ENCODE measurements around the gene TMEM231. TPM values are rescaled to one million over a fixed set of nuclear protein-coding genes. Genes with fewer than 3 reads are reported as not detected.

The TMEM231 gene
- total and polyA plus RNA-seq, 2 experiments from 2014 or later = 17.1 to 20.3 TPM

DNA sequence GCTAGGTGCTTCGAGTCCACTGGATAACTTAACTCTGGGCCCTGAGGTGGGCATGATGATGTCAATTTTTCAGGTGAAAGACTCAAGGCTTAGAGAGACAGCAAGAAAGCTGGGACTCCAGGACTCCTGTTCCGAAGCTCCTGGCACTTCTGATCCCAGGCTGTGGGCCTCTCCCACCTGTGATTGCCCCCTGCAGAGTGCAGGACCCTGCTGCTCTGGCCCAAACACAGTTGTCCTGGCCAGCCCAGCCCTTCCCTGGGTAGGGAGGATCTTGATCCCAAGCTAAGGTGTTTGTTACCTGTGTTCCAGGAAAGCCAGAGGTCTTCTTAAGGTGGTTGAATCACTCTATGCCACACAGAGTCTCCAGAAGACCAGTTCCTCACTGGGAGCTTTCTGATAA lies 23.3 kb downstream of the TMEM231 start:
- TF ChIP-seq, protein P1, sequence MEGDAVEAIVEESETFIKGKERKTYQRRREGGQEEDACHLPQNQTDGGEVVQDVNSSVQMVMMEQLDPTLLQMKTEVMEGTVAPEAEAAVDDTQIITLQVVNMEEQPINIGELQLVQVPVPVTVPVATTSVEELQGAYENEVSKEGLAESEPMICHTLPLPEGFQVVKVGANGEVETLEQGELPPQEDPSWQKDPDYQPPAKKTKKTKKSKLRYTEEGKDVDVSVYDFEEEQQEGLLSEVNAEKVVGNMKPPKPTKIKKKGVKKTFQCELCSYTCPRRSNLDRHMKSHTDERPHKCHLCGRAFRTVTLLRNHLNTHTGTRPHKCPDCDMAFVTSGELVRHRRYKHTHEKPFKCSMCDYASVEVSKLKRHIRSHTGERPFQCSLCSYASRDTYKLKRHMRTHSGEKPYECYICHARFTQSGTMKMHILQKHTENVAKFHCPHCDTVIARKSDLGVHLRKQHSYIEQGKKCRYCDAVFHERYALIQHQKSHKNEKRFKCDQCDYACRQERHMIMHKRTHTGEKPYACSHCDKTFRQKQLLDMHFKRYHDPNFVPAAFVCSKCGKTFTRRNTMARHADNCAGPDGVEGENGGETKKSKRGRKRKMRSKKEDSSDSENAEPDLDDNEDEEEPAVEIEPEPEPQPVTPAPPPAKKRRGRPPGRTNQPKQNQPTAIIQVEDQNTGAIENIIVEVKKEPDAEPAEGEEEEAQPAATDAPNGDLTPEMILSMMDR (IDR thresholded peaks at IDR 0.05; ENCODE audit: low read depth, low read length) = no peak
- DNase-seq (ENCODE audit: low read depth in 1 of 2, low spot score in 1 of 2) = no peak

DNA sequence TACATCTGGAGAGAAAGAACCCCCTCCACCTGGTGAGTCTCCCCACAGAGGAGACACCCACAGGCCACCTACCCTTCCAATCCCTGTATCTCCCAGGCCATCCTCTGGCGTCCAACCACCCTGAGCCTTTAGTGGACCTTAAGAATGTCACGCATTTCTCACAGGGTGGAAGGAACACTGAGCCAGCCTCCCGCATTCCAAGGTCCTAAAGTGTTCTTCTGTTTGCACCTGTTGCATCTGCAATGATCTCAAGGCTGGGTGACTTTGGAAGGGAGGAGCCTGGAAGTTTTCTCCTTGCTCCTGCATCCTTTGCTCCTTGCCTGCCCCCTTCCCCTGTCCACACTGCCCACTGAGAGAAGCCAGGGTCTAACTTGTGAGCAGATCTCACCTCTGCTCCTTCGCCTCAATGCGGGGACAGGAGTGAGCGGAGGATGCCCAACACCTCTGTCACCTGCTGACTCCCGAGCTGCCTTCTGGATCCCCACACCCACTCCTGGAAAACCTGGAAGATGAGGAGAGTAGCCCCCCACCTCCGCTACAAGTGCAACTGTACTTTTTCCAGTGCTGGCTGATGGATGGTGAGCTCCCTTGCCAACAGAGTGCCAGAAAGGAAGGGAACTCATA lies 23.8 kb downstream of the TMEM231 start:
- no peaks in the 10 kb centered on the region for H3K4me1 ChIP-seq (ENCODE audit: low read depth)
- DNase-seq (ENCODE audit: low read depth in 1 of 2, low spot score in 1 of 2) = no peak
- TF ChIP-seq, protein P1 (IDR thresholded peaks at IDR 0.05; ENCODE audit: low read depth, low read length) = no peak

More for the DNA sequence above, 23.3 kb downstream of the TMEM231 start:
- Histone ChIP-seq H3K4me3 (no peak overlapping the region), H3K27me3 (no peaks in the 10 kb centered on the region), H3K36me3 (no peaks in the 10 kb centered on the region), H3K27ac (no peak overlapping the region), H3K4me1 (ENCODE audit: low read depth) (no peaks in the 10 kb centered on the region), H3K9me3 (ENCODE audit: low read depth) (no peaks in the 10 kb centered on the region)

DNA sequence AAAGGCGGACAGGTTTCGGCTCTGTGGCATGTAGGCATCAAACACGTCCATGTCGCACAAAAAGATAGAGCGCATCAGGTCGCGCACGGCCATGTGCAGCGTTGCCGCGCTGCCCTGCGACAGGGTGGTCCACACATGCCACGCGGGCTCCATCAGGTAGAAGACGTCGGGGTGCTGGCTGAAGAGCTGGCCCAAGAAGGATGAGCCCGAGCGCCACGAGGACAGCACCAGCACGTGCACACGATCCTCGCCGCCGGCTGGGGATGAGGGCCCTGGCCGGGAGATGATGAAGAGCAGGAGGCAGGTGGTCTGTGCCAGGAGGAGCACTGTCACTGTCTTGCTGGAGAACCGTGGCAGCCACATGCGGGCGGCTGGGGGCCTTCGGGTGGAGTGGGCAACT lies 26.1 kb downstream of the TMEM231 start:
- TF ChIP-seq, protein P1 (IDR thresholded peaks at IDR 0.05; ENCODE audit: low read depth, low read length) = no peak
- H3K9me3 ChIP-seq (ENCODE audit: low read depth) = no peaks in the 10 kb centered on the region
- no peak for DNase-seq (ENCODE audit: low read depth in 1 of 2, low spot score in 1 of 2)

More for the DNA sequence above, 23.8 kb downstream of the TMEM231 start:
- no peak overlapping the region for H3K27ac ChIP-seq
- H3K36me3 ChIP-seq = no peaks in the 10 kb centered on the region
- H3K27me3 ChIP-seq = no peaks in the 10 kb centered on the region
- H3K4me3 ChIP-seq = no peak overlapping the region
- no peaks in the 10 kb centered on the region for H3K9me3 ChIP-seq (ENCODE audit: low read depth)

DNA sequence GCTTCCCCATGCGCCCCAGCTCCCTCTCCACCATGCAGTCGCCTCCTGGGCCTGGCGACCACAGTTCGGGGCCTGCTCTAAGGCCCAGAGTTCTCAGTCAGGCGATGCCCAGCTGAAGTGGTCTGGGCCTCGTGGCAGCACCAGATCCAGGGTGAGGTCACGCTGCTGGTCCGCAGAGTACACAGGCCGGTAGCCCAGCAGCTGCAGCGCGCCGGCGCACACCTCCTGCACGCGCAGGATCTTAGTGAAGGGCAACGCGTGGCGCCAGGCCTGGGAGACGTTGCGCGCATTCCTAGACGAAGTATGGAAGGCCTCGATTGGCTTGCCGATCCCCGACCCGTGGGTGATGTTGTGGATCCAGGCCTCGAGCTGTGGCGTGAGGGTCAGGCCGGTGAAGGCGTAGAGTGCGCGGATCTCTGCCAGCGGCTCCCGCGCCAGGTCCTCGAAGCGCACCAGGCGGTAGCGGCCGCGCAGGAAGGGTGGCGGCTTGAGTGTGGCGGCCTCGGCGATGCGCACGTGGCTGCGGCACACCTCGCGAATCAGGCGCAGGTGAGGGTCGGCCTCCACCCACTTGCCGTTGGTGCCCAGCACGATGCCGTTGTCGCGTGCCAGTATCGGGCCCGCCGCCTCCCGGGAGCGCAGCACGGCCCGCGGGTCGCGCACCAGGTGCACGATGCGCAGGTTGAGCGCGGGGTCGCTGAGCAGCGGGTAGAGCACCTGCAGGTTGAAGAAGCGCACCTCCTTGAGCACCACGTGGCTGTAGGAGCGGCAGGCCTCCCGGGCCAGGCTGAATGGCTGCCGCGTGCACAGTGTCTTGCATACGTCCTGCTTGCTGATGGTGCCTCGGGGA lies 26.8 kb downstream of the TMEM231 start:
- TF ChIP-seq, protein P1 (IDR thresholded peaks at IDR 0.05; ENCODE audit: low read depth, low read length) = no peak

More for the DNA sequence above, 26.1 kb downstream of the TMEM231 start:
- Histone ChIP-seq H3K4me3 (no peak overlapping the region), H3K4me1 (ENCODE audit: low read depth) (no peaks in the 10 kb centered on the region), H3K27me3 (no peaks in the 10 kb centered on the region), H3K27ac (no peak overlapping the region), H3K36me3 (no peaks in the 10 kb centered on the region)

DNA sequence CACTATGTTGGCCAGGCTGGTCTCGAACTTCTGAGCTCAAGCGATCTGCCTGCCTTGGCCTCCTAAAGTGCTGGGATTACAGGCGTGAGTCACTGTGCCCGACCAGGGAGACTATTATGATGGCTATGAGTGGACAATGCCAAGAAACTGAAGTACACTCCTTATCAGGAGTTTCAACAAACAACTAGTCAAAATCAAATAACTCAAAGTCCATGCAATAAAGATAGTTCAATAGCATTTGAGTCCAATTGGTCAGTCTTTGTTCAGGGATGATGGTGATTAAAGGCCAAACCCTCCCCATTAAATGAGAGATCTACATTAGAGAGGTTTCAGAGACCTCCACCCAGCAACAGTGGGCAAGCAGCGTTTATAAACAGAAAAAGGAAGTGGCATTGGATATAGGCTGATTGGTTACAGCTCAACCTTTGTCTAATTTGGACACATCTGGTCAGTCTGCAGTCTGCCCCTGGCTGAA lies 28.2 kb downstream of the TMEM231 start:
- H3K4me1 ChIP-seq (ENCODE audit: low read depth) = no peaks in the 10 kb centered on the region
- DNase-seq (ENCODE audit: low read depth in 1 of 2, low spot score in 1 of 2) = no peak
- TF ChIP-seq, protein P1 (IDR thresholded peaks at IDR 0.05; ENCODE audit: low read depth, low read length) = no peak
- H3K9me3 ChIP-seq (ENCODE audit: low read depth) = no peaks in the 10 kb centered on the region
- H3K4me3 ChIP-seq = no peak overlapping the region
- H3K27me3 ChIP-seq = no peaks in the 10 kb centered on the region
- no peaks in the 10 kb centered on the region for H3K36me3 ChIP-seq
- H3K27ac ChIP-seq = no peak overlapping the region

More for the DNA sequence above, 26.8 kb downstream of the TMEM231 start:
- DNase-seq (ENCODE audit: low read depth in 1 of 2, low spot score in 1 of 2) = no peak
- Histone ChIP-seq H3K27ac (no peak overlapping the region), H3K27me3 (no peaks in the 10 kb centered on the region), H3K9me3 (ENCODE audit: low read depth) (no peaks in the 10 kb centered on the region), H3K4me3 (no peak overlapping the region), H3K4me1 (ENCODE audit: low read depth) (no peaks in the 10 kb centered on the region), H3K36me3 (no peaks in the 10 kb centered on the region)

All from cardiac muscle cell (in vitro differentiated cells and primary cell).